GM12878 (cell line): Measurements from ENCODE around the gene COBLL1. TPM values are rescaled to one million over a fixed set of nuclear protein-coding genes. Genes with fewer than 3 reads are reported as not detected.

Source experiments
- ATAC-seq: fragments of 200-7000 bp; cut with Tn5 transposase; 3 replicates; pipeline ENCODE4 v1.9.1; 2020; ENCODE audit warnings: mild to moderate bottlenecking, moderate library complexity
- BruUV-seq: library from RNA; stranded (reverse); fragments of 400-500 nt; replicated peaks from 2 replicates; lab custom pipeline; 2021; lab: Mats Ljungman, UMichigan
- CTCF ChIA-PET: fragments of 300-600 bp; sonication (Branson Sonifier 250); formaldehyde crosslinking; extraction: SDS; loops from one replicate; lab custom pipeline; 2021; ENCODE audit warnings: inconsistent platforms; lab: Yijun Ruan, JAX
- POLR2A ChIA-PET: fragments of 350-600 bp; formaldehyde crosslinking; extraction: SDS; loops from one replicate; lab custom pipeline; 2021; ENCODE audit warnings: inconsistent platforms; lab: Charles Lee
- RAD21 ChIA-PET: fragments of 300-600 bp; sonication (Branson Sonifier 250); formaldehyde crosslinking; loops from one replicate; lab custom pipeline; 2023; ENCODE audit warnings: antibody characterized with exemption; ENCODE audit not compliant: unreplicated experiment; lab: Charles Lee
- SMC1A ChIA-PET: fragments of 300-600 bp; sonication (Branson Sonifier 250); formaldehyde crosslinking; loops from one replicate; lab custom pipeline; 2023; ENCODE audit not compliant: unreplicated experiment, uncharacterized antibody; lab: Charles Lee
- DNase-seq: peaks from one replicate; pipeline ENCODE4 v3.0.0-alpha.2; 2011; ENCODE audit warnings: low read depth, low spot score
- FAIRE-seq: peaks from 3 replicates; lab custom pipeline; 2011; peaks lifted over from hg19 to GRCh38; lab: Jason Lieb, UNC
- H2AFZ ChIP-seq: 2 replicates; pipeline ENCODE4 v1.6.0; 2011; ENCODE audit warnings: low read depth, low read length, control low read depth; ENCODE audit not compliant: control insufficient read depth
- H3K27ac ChIP-seq: 2 replicates; pipeline ENCODE4 v1.5.1; 2011; ENCODE audit warnings: control low read depth; ENCODE audit not compliant: control insufficient read depth, insufficient read depth
- H3K27me3 ChIP-seq, 2 experiments: replicated peaks in 1 of 2; 2 replicates each; pipeline versions ENCODE4 v1.6.0 to v1.6.1; 2011; ENCODE audit warnings: low read length in 1 of 2; ENCODE audit not compliant: control insufficient read depth in 2 of 2, insufficient read depth in 2 of 2
- H3K36me3 ChIP-seq, 2 experiments: 2 replicates each; pipeline ENCODE4 v1.5.1; 2011; ENCODE audit warnings: low read length in 1 of 2; ENCODE audit not compliant: control insufficient read depth in 2 of 2, insufficient read depth in 2 of 2
- H3K4me1 ChIP-seq: 2 replicates; pipeline ENCODE4 v1.6.1; 2011; ENCODE audit warnings: mild to moderate bottlenecking, low read length, moderate library complexity, mixed read lengths; ENCODE audit not compliant: control insufficient read depth, insufficient read depth
- H3K4me2 ChIP-seq: 2 replicates; pipeline ENCODE4 v1.6.0; 2011; ENCODE audit warnings: control low read depth; ENCODE audit not compliant: control insufficient read depth, insufficient read depth
- H3K4me3 ChIP-seq: fragments of 200-600 bp; sonication (generic); 2 replicates; pipeline ENCODE4 v1.5.1; 2016
- H3K79me2 ChIP-seq: 2 replicates; pipeline ENCODE4 v1.6.0; 2011; ENCODE audit warnings: low read length; ENCODE audit not compliant: control insufficient read depth, insufficient read depth
- H3K9ac ChIP-seq: 2 replicates; pipeline ENCODE4 v1.8.0; 2011; ENCODE audit warnings: low read length, control low read depth, mixed read lengths; ENCODE audit not compliant: control insufficient read depth, insufficient read depth
- H3K9me3 ChIP-seq: replicated peaks from 3 replicates; pipeline ENCODE4 v1.5.1; 2011; ENCODE audit warnings: mild to moderate bottlenecking, low read length; ENCODE audit not compliant: control insufficient read depth, insufficient read depth
- H4K20me1 ChIP-seq: 2 replicates; pipeline ENCODE4 v1.6.0; 2011; ENCODE audit not compliant: control insufficient read depth, insufficient read depth
- FOXM1 ChIP-seq: IDR thresholded peaks from 2 replicates; pipeline ENCODE4 v1.6.1; 2012; ENCODE audit warnings: low read depth, mild to moderate bottlenecking, inconsistent platforms, low read length, moderate library complexity
- MTA3 ChIP-seq: IDR thresholded peaks from 2 replicates; pipeline ENCODE4 v1.6.1; 2012; ENCODE audit warnings: low read length, inconsistent platforms, borderline replicate concordance
- WGBS: methylation state at CpG from one replicate; pipeline ENCODE4 v1.1.6; 2016; ENCODE audit warnings: low lambda C conversion rate; ENCODE audit not compliant: insufficient replicate concordance, insufficient coverage; ENCODE audit errors: missing lambda C conversion rate; 5-methylcytosine and 5-hydroxymethylcytosine counted together
- in situ Hi-C: fragments of 300-500 bp; cut with MboI; formaldehyde crosslinking; loops from 9 replicates; pipeline ENCODE4 v1.14.3; 2018; ENCODE audit warnings: mixed read lengths
- intact Hi-C: fragments of 100-400 bp; cut with micrococcal nuclease; formaldehyde crosslinking; loops from one replicate; pipeline ENCODE4 v1.14.2; 2022; ENCODE audit not compliant: unreplicated experiment
- polyA plus RNA-seq, 11 experiments: library from polyadenylated mRNA; depleted of rRNA in 4 of 11; unstranded in 6 of 11; stranded (reverse) in 5 of 11; fragments of >200 nt; fragmentation: Nextera tagmentation in 4 of 11; fragmentation: Illumina TruSeq in 1 of 11; extraction: Ambion mirVana in 4 of 11; extraction: Trizol in 1 of 11; gene quantifications; 1 replicate in 1 of 11; 2 replicates in 10 of 11; pipeline versions ENCODE4 v1.2.1 to v1.2.3, GENCODE V29; 2011 to 2016; ENCODE audit warnings: inconsistent platforms in 2 of 11, missing spikeins in 2 of 11, low read depth in 1 of 11
- total RNA-seq, 4 experiments: library from RNA; depleted of rRNA in 3 of 4; stranded (reverse); fragments of >200 nt in 3 of 4; fragmentation: Illumina TruSeq in 1 of 4; extraction: Trizol in 1 of 4; gene quantifications; 2 replicates each; pipeline versions ENCODE4 v1.2.1 to v1.2.3, GENCODE V29; 2013 to 2021

Gene COBLL1
- total and polyA plus RNA-seq, 10 of the 15 experiments (the other 5 are each of a cell fraction or from before 2014, with no cell fraction given), result 0.46 TPM; not detected in 9

GRCh38 chr2:164823126-164823525, 18.5 kb downstream of the COBLL1 start:
- POLR2A ChIA-PET, result no interaction called here
- Histone ChIP-seq H3K27me3 (no peaks in the 10 kb centered on the region), H3K27ac (no peak overlapping the region), H3K4me1 (no peaks in the 10 kb centered on the region), H2AFZ (no peak overlapping the region), H3K9me3 (no peaks in the 10 kb centered on the region), H3K9ac (no peak overlapping the region), H4K20me1 (no peaks in the 10 kb centered on the region)
- no peak for DNase-seq
- WGBS, result 38% methylated on average over 5 of the region's 5 CpGs
- no TSS peak for BruUV-seq
- FAIRE-seq, result no peak
- SMC1A ChIA-PET, result no interaction called here
- TF ChIP-seq FOXM1, result no peak
- TF ChIP-seq, all 136 proteins: peak for 0
- no peaks in the 10 kb centered on the region for H3K36me3 ChIP-seq
- no peak for ATAC-seq
- in situ Hi-C loops (no loop called here), intact Hi-C loops (no loop called here)
- H3K79me2 ChIP-seq, result no peaks in the 10 kb centered on the region
- ChIA-PET CTCF (no interaction called here), RAD21 (no interaction called here)
- no peak overlapping the region for H3K4me3 ChIP-seq
- H3K4me2 ChIP-seq, result no peak overlapping the region

- Histone ChIP-seq H4K20me1 (no peaks in the 10 kb centered on the region), H3K9me3 (no peaks in the 10 kb centered on the region), H3K36me3 (no peaks in the 10 kb centered on the region), H3K27me3 (no peaks in the 10 kb centered on the region), H3K4me2 (no peak overlapping the region), H3K4me3 (no peak overlapping the region), H3K27ac (no peak overlapping the region), H2AFZ (no peak overlapping the region)
- ChIA-PET SMC1A (no interaction called here), RAD21 (no interaction called here)
- WGBS, result 53% methylated on average over 4 of the region's 4 CpGs
- no peak for TF ChIP-seq MTA3
- TF ChIP-seq, all 136 proteins: peak for 0
- ChIA-PET CTCF (no interaction called here), POLR2A (no interaction called here)
- H3K79me2 ChIP-seq, result no peaks in the 10 kb centered on the region
- H3K4me1 ChIP-seq, result no peaks in the 10 kb centered on the region
- FAIRE-seq, result no peak
- no TSS peak for BruUV-seq
- DNase-seq, result no peak
- no peak for ATAC-seq
- no peak overlapping the region for H3K9ac ChIP-seq
- in situ Hi-C loops, result no loop called here
- intact Hi-C loops, result no loop called here
Observed at GRCh38 chr2:164821338-164821737, 20.3 kb downstream of the COBLL1 start.
